GM18909 (cell line): ENCODE measurements around the gene DMAC1.

ENCODE experiments used
- ATAC-seq: cut with Tn5 transposase; IDR thresholded peaks from one replicate; pipeline ENCODE4 v1.9.1; 2021; ENCODE audit warnings: mild to moderate bottlenecking; ENCODE audit not compliant: unreplicated experiment, poor library complexity

Gene DMAC1, protein sequence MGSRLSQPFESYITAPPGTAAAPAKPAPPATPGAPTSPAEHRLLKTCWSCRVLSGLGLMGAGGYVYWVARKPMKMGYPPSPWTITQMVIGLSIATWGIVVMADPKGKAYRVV

DNA sequence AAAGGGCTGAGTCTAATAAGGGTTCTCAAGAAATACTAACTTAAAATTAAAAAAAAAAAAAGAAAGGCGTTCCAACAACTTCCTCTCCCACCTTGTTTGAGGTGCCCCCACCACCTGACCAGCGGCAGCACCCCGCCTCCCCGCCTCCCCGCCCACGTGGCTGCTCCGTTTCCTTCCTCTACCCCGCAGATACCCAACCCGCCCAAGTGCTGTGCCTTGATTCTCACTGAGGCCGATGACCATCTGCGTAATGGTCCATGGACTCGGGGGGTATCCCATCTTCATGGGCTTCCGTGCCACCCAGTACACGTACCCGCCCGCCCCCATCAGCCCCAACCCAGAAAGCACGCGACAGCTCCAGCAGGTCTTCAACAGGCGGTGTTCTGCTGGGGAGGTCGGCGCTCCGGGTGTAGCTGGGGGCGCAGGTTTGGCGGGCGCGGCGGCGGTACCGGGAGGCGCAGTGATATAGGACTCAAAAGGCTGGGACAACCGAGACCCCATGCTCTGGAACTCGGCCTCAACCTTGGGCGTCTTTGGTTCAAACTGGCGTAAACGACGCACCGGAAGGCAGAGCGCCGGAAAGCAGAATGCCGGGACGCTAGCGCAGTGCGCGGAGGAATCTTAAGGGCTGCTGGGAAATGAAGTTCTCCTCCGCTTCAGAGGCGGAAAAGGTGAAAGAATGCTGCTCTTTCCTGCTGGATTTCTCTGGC lies at the start of gene DMAC1:
DMAC1 (minus strand) TSS at position 545 of the 710 bp plus-strand sequence; CDS start at position 501, 44 bp downstream.
- peak; percentile 92 for ATAC-seq

DNA sequence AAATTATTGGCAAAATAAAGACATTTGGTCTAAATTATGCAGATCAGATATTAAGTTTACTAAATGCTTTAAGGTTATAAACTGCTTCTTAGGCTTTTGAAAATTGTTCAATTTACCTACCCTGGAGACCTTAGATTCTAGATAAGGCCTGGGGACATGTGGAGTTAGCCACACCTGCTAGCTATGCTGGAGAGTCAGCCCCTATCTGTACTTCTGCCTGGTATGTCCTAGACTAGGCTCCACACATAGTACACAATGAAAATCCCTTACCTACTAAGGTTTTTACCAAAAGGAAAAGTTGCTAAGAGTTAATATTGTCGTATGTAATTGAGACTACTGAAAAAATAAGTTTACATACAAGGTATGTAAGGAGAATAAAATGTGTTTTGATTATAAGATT lies 49.8 kb upstream of the DMAC1 start:
- ATAC-seq: no peak

DNA sequence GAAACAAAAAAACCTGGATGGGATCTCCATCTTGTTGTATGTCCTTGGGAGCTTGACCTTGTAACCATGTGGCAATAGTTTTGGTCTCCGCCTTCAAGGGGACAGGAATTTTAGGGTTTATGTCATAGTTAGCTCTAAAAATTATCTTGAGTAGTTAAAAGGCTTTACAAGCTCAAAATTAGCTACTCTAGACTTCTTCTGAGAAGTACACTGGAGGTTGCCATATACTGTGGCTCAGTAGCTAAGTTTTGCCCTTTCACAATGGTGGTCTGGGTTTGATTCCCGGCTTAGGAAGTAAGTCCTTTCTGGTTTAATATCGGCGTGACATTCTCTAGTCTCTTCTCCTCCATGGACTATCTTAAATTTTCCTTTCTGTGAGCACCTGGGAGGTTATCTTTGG lies 48.9 kb upstream of the DMAC1 start:
- no peak for ATAC-seq

DNA sequence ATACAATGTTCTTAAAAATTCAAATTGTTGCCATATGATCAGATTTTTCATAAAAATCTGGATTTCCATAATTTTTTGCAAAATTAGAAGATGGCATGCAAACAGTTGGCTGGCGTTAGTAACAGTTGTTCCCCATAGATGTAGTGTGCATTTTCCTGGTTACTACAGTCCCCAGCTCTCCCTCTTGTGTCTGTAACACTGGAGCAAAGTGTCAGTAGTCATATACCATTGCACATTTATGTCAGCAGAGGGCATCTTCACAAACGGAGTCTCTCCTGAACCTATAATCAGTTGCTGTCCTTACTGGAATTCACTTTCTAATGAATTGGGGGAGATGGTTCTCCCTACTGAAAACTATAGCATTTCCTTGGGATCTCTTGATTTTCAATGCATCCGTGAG lies 44.7 kb upstream of the DMAC1 start:
- peak; percentile 83 for ATAC-seq

DNA sequence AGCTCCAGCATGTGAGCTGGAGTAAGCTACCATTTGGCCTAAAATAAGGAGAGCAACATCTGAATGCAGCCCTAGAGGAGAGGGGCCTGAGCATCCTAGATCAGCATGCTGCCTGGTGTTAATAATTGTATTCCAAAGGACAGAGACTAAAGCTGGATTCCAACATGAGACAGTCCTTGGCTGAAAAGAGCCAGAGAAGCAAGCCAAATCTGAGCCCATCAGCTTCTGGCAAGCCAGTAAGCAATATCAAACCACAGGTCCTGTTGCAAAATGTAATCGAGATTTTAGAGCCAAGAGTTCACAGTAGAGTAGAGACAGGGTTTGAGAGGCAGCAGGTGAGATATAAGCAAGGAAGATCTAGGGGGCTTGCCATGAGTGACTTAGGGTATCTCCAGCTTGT lies 42.3 kb upstream of the DMAC1 start:
- no peak for ATAC-seq

DNA sequence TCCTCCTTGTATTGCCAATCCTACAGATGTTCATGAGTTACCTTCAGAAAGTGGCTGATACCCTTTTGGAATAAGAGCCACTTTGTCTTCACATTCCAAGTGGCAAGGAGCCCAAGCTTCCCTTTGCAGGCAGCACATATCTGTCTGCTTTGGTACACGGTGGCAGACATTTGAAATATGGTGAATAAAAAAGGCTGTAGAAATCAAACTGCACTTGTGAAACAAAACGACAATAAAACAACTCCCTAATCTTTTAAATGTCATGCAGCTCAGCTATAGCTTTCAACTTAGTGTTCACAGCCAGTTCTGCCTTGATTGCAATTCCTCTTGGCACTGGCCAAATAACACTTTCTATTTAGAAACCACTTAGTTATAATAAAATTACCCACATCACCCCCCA lies 35.0 kb upstream of the DMAC1 start:
- no peak for ATAC-seq

DNA sequence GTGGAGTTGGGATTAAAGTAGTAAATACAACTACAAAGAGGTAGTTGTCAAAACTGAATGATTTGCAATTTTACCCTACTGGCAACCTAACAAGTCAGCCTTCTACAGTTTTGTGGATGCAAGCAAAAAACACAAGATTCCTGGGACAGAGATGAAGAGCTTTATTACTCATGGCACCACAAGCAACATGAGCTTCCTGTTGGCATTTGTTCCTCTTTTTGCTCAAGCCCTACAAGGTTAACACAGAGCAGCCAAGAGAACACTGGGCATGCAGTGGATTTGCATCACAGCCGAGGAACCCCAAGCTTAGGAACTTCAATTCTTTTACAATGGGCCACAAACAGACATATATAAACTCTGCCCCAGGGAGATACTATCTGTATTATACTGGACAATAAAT lies 28.8 kb upstream of the DMAC1 start:
- no peak for ATAC-seq

DNA sequence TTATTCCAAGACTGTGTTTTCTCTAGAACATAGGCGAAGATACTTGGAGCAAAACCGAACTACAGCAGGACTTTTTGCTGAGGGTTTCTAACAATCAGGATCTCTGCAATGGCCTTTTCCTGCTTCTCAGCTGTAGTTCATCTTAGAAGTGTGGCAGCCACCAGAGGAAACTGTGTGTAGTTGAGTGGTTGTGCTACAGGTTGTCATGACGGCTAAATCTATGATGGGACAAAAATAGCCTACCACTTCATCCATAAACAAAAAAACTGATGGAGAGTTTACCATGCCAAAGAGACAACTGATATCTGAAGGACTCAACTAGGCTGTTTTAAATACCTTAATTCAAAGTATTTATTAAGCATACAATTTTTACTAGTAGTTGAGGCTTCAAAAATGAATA lies 28.2 kb upstream of the DMAC1 start:
- ATAC-seq: no peak

DNA sequence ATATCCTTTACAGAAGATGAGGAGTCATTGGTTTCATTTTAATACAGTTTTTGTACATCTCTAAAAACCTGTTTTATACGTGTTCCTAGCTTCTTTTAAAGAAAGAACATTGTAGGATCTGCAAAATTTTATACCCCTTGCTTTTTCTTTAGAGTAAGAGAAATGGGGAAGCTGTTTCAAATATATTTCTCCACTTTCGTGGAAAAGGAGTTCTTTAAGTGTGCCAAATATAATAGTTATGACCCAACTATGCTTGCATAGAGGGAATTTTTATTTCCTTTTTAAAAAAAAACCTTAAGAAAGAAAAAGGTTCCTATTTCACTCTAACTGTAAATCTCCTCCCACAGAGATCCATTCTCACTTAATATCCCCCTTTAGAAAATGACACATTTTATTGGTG lies 27.5 kb upstream of the DMAC1 start:
- ATAC-seq: no peak

DNA sequence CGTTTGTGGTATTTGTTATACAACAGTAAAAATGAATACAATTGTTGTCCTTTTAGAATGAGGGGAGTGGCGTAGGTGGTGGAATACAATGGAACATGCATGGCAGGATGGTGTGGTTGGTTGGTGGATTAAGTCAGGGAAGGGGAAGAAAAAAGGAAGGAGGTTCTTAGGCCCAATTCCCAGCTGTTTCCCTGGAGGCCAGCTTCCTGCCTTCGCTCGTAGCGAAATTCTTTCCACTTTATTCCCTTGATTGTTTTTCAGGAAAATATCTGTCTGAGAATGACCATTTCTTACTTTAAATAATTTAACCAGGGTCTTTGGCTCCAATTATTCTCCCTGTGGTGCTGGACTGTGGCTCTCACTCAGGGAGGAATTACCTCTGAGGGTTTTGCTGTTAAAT lies 24.1 kb upstream of the DMAC1 start:
- ATAC-seq: no peak

DNA sequence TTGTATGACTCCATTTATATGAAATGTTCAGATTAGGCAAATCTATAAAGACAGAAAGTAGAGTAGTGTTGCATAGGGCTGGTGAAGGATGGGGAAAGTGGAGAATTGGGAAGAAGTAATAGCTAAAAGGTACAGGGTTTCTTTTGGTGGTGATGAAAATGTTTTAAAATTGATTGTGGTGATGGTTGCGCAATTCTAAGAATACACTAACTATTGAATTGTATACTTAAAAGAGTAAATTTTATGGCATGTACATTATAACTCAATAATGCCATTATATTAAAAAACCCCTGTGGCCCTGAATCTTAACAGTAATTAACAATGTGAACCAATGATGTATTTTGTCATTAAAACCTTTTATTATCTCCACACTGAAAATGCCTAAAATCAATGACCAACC lies 20.4 kb upstream of the DMAC1 start:
- ATAC-seq: no peak

DNA sequence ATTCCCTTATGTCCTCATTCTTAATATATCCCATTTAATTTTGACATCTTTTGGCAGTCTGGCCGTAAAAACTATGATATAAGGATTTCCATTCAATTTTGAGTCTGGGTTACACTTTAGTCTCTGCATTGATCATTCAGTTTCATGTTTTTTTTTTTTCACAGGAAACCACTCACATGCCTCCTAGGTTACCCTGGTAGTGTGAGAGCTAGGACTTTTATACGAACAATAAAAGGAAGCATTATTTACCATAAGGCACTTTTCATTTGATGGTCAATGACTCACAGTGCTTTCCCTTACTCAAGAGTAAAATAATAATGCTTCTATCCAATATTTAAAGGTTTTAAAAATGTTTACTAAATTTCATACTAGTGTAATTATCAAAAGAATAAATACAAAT lies 16.4 kb upstream of the DMAC1 start:
- ATAC-seq: no peak

DNA sequence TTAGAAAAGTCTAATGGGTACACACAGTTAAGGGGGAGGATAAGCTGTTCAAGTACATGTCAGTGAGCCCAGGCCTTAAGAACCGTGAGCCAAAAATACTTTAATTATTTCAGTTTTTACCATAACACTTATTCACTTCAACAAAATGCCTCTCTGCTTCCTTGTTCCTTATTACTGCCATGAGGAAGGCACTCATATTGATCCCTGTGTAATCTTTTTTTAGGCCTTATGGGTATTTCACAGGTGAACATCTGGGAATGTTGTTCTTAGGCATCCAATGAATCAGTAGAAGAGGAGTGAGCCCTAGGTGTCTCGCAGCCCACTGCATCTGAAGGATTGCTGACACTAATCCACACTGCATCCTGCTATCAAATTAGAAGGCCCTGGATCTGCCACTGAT lies 13.5 kb upstream of the DMAC1 start:
- no peak for ATAC-seq

DNA sequence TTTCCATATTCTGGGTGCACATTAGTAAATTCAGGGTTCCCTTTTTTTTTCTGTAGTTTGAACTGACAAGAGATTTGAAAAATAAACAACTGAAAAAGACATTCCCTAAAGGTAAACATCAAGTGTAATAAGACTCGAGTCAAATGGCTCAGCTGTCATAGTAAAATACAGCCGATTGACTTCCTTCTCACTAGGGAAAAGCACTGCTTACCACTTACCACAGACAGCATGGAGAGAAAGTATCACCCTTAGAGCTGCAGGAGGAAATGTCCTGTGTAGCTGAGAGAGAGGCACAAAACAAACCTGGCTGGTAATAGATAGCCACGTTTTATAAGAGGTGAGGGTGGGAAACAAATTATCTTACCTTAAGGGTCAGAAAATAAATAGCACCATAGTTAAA lies 12.1 kb upstream of the DMAC1 start:
- ATAC-seq: no peak

DNA sequence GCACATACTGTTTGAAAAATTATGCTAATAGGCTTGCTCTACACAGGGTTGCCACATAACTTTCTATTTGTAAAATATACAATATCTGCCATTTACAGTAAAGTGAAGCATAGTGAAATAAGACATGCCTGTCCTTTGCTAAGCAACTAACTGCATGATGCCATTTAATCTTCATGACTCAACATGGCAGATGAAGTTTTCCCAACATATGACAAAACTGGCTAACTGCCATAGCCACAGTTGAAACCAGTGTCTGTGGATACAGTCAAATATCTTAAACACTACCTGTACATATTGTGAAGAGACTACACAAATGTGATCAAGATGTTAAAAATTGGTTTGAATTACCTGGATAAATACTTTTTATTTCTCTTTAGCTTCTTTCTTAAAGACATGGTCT lies 3.1 kb upstream of the DMAC1 start:
- ATAC-seq: no peak

DNA sequence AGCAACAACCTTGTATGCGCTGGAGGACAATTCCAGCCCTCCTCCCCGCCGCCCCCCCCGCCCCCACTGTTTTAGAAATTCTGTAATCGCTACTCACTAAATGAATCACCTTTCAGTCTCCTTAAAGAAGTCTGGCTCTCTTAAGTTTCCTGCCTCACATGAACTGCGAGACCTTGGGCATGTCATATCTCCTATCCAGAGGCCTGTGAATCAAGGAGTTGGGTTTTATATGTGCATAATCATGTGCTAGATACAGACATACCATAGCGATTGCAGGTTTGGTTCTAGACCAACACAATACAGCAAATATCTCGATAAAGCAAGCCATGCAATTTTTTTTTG lies 337 bp upstream of the DMAC1 start:
- peak; percentile 20 for ATAC-seq

DNA sequence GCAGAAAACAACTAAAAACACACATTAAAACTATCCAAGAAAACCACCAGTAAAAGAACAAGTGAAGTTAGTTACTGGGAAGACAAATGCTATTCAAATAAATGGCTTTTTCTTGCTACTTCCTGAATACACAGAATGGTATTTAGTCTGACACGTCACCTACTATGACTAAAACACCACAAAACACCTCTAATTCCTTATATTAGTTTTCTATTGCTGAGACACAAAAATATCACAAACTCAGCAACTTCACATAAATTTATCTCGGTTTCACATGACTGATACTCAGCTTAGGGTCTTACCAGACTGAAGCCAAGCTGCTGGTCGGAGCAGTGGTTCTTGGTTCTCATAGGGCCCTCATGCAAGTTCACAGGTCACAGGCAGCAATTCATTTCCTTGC lies 5.4 kb downstream of the DMAC1 start:
- ATAC-seq: no peak

DNA sequence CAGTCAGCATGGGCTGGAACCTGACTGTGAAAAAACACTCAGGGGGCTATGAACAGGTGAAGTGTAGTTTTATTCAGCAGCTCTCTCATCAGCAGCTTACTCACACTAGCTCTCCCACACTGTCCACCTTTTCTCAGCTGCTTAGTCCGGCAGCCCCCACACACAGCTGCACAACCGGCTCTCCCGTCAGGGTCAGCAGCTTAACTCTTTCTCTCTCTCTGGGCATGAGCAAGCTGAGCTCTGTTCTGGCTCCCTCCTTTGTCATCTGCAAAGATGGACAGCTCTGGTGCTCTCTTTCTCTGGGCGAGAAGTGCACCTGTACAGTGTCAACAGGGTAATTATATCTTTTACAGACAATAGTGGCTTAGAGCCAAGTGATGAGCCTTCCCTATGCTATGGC lies 8.2 kb downstream of the DMAC1 start:
- no peak for ATAC-seq

DNA sequence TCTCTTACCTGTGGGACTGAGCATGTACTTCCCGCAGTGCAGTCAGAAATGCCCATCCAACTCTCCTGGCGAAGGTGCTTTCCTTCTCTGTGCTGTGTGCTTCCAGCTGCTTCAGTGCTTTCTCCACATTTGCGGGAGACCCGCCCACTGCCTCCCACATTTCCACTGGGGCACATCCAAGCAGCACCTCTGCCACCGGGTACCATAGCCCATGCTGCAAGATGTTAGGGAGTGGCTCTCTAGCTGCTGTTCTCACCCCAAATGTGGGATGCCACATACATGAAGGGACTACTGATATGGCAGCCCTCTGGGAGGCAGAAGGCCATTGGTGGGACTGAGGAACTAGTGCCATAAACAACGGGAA lies 8.8 kb downstream of the DMAC1 start:
- no peak for ATAC-seq

DNA sequence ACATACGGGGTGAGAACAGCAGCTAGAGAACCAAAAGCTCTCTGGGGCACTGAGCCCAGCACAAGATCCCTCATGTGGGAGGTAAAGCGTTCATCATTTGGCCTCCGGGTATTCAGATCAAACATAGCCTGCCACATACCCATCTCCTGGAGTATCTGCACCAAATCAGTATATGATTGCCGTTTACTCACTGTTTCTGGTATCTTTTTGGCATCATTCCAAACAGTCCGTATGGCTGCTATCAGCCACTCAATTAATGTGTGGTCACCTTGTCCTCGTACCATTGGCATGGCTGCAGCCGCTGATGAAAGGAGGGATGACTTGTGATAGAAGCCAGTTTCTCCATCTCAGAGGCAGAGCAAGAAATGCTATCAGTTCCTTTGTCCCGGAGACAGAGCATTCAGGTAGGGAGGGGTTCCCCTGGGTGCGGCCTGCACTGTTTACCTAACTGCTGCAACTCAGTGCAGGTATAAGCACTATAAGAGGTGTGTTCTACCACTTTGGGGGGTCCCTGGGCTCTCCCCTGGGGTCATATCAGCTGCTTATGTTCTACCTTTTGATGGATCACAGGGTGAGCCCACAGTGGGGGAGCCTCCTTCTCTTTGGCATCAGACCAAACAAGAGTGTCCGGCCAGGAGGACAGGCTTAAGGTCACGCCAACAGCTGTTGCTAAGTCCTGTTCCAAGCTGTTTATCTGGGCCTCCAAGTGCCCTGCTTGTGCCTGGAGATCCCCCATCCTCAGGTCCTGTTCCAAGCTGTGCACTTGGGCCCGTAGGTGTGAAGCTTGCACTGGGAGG lies 9.4 kb downstream of the DMAC1 start:
- ATAC-seq: no peak

DNA sequence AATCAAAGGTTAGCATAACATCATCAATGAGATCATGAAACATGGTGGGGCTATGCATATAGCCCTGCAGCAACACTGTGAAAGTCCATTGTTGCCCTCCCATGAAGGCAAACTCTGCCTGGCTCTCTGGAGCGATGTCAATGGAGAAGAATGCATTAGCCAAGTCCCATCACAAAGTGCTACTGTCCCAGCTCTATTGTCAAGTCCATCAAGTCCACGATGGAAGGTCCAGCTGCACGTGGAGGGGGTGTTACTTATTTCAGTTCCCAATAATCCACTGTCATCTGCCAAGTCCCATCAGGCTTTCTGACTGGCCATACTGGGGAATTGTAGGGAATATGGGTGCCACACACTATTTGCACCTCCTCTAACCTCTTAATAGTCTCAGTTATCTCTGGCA lies 10.8 kb downstream of the DMAC1 start:
- no peak for ATAC-seq

DNA sequence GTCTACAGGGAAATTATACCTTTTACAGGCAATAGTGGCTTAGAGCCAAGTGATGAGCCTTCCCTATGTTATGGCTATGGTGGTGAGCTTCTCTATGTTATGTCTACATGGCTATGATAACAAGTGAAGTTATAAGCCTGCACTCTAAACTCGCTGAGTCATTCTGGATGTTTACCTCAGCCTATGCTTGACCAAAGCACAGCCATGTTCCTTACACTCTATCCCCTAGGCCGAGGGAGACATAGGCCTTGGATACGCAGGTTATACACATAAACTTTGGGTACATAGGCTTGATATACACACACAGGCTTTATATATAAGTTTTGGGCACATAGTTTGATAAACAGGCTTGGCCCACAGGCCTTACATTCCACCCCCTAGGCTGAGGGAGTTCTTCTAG lies 13.8 kb downstream of the DMAC1 start:
- ATAC-seq: no peak
